SK-N-SH (cell line): Measurements from ENCODE around the gene HILPDA. TPM values are rescaled to one million over a fixed set of nuclear protein-coding genes. Genes with fewer than 3 reads are reported as not detected.
"Not testable (repeated sequence)": the region's sequence is repeated elsewhere in the genome, so short reads cannot be mapped to it uniquely, and the experiment has no call there.

Experiments used
- CTCF ChIA-PET: fragments of 300-600, 350-600 bp; formaldehyde crosslinking; extraction: SDS; loops from one replicate; lab custom pipeline; 2021; lab: Yijun Ruan, JAX
- POLR2A ChIA-PET: fragments of 350-600 bp; sonication (Branson Sonifier 250); formaldehyde crosslinking; extraction: SDS; loops from one replicate; lab custom pipeline; 2020; ENCODE audit warnings: antibody characterized with exemption, inconsistent platforms; lab: Yijun Ruan, JAX
- DNase-seq: peaks from one replicate; pipeline ENCODE4 v3.0.0; 2012
- H2AFZ ChIP-seq: fragments of 200-600 bp; sonication (generic); 2 replicates; pipeline ENCODE4 v1.8.1; 2016; ENCODE audit warnings: antibody characterized with exemption, mild to moderate bottlenecking, low read depth
- H3F3A ChIP-seq: fragments of 200-600 bp; sonication (generic); replicated peaks from 2 replicates; pipeline ENCODE3; 2016; ENCODE audit warnings: antibody characterized with exemption, mild to moderate bottlenecking; ENCODE audit not compliant: insufficient read depth
- H3K27ac ChIP-seq, 2 experiments: fragments of 200-500 bp in 1 of 2; fragments of 200-600 bp in 1 of 2; sonication (Bioruptor generic) in 1 of 2; sonication (generic), shearing (Covaris generic) in 1 of 2; 2 replicates each; pipeline versions ENCODE4 v1.5.1 to v1.6.1; 2014 to 2016; ENCODE audit warnings: low read depth in 2 of 2, inconsistent platforms in 1 of 2, low read length in 1 of 2, mild to moderate bottlenecking in 1 of 2, mixed read lengths in 1 of 2
- H3K27me3 ChIP-seq: fragments of 200-600 bp; sonication (generic), shearing (Covaris generic); 2 replicates; pipeline ENCODE4 v1.6.1; 2016; ENCODE audit warnings: mixed run types; ENCODE audit not compliant: insufficient read depth
- H3K36me3 ChIP-seq, 2 experiments: fragments of 200-500 bp in 1 of 2; fragments of 200-600 bp in 1 of 2; sonication (Bioruptor generic) in 1 of 2; sonication (generic) in 1 of 2; replicated peaks in 1 of 2; 2 replicates each; pipeline versions ENCODE3 to v1.5.1; 2014 to 2016; ENCODE audit warnings: low read length in 1 of 2, mild to moderate bottlenecking in 1 of 2; ENCODE audit not compliant: insufficient read depth in 2 of 2, control insufficient read depth in 1 of 2
- H3K4me1 ChIP-seq, 2 experiments: fragments of 200-500 bp in 1 of 2; fragments of 200-600 bp in 1 of 2; sonication (Bioruptor generic) in 1 of 2; sonication (generic), shearing (Covaris generic) in 1 of 2; 2 replicates each; pipeline versions ENCODE4 v1.5.1 to v1.6.1; 2014 to 2016; ENCODE audit warnings: low read depth in 1 of 2, low read length in 1 of 2, mixed run types in 1 of 2; ENCODE audit not compliant: insufficient read depth in 2 of 2, control insufficient read depth in 1 of 2
- H3K4me2 ChIP-seq: fragments of 200-600 bp; sonication (generic), shearing (Covaris generic); 2 replicates; pipeline ENCODE4 v1.6.1; 2017; ENCODE audit warnings: mixed run types
- H3K4me3 ChIP-seq, 2 experiments: fragments of 200-500 bp in 1 of 2; fragments of 200-600 bp in 1 of 2; sonication (Bioruptor generic) in 1 of 2; sonication (generic), shearing (Covaris generic) in 1 of 2; 2 replicates each; pipeline versions ENCODE4 v1.5.1 to v1.8.1; 2014 to 2016; ENCODE audit warnings: low read depth in 2 of 2, inconsistent platforms in 1 of 2, low read length in 1 of 2, mild to moderate bottlenecking in 1 of 2, mixed read lengths in 1 of 2, moderate library complexity in 1 of 2
- H3K79me2 ChIP-seq: fragments of 200-600 bp; sonication (generic); 2 replicates; pipeline ENCODE4 v1.8.1; 2017; ENCODE audit warnings: mild to moderate bottlenecking; ENCODE audit not compliant: insufficient read depth
- H3K9ac ChIP-seq: fragments of 200-600 bp; sonication (generic); 2 replicates; pipeline ENCODE4 v1.6.1; 2017; ENCODE audit warnings: mixed run types
- H3K9me2 ChIP-seq: fragments of 200-600 bp; sonication (generic); 2 replicates; pipeline ENCODE4 v1.6.1; 2017; ENCODE audit warnings: mixed run types
- H3K9me3 ChIP-seq: fragments of 200-600 bp; sonication (generic); 2 replicates; pipeline ENCODE4 v1.6.1; 2017; ENCODE audit warnings: mixed run types, mild to moderate bottlenecking, moderate library complexity
- H4K20me1 ChIP-seq: fragments of 200-600 bp; sonication (generic); 2 replicates; pipeline ENCODE4 v1.6.1; 2017; ENCODE audit warnings: mild to moderate bottlenecking, mixed run types; ENCODE audit not compliant: insufficient read depth
- EP300 ChIP-seq, 2 experiments: IDR thresholded peaks; 2 replicates each; pipeline versions ENCODE4 v1.4.0 to v1.6.1; 2012; ENCODE audit warnings: borderline replicate concordance in 1 of 2, low read depth in 1 of 2, low read length in 1 of 2
- FOXJ3 ChIP-seq: sonication (generic); formaldehyde crosslinking; IDR thresholded peaks from 2 replicates; pipeline ENCODE4 v1.5.1; 2020; ENCODE audit warnings: mild to moderate bottlenecking, missing genetic modification reagents
- GABPA ChIP-seq: IDR thresholded peaks from 2 replicates; pipeline ENCODE4 v1.4.0; 2012; ENCODE audit warnings: low read depth, mild to moderate bottlenecking
- GATA2 ChIP-seq: sonication (generic); formaldehyde crosslinking; IDR thresholded peaks from 2 replicates; pipeline ENCODE4 v1.5.0; 2020; ENCODE audit warnings: mild to moderate bottlenecking, missing genetic modification reagents
- IRF3 ChIP-seq: fragments of 150-350 bp; IDR thresholded peaks from 2 replicates; pipeline ENCODE4 v1.6.1; 2016; ENCODE audit warnings: mild to moderate bottlenecking, low read depth, low read length
- JUND ChIP-seq: IDR thresholded peaks from 2 replicates; pipeline ENCODE4 v1.4.0; 2012
- NFIC ChIP-seq: IDR thresholded peaks from 2 replicates; pipeline ENCODE4 v1.4.0; 2012; ENCODE audit warnings: borderline replicate concordance
- RFX5 ChIP-seq: IDR thresholded peaks from 2 replicates; pipeline ENCODE4 v1.6.1; 2012; ENCODE audit warnings: mild to moderate bottlenecking, improper control_type of control experiment, low read length
- SMC3 ChIP-seq: IDR thresholded peaks from 2 replicates; pipeline ENCODE4 v1.6.1; 2012; ENCODE audit warnings: low read depth, low read length, improper control_type of control experiment
- TCF12 ChIP-seq: IDR thresholded peaks from 2 replicates; pipeline ENCODE4 v1.4.0; 2012
- WGBS: methylation state at CpG from one replicate; pipeline ENCODE4 v1.1.6; 2017; ENCODE audit warnings: low lambda C conversion rate; 5-methylcytosine and 5-hydroxymethylcytosine counted together
- polyA plus RNA-seq, 3 experiments: library from polyadenylated mRNA; depleted of rRNA; stranded (reverse); fragments of >200 nt; gene quantifications; 2 replicates each; pipeline ENCODE4 v1.2.3, GENCODE V29; 2012
- TF ChIP-seq, protein P1 (sequence below): IDR thresholded peaks from 2 replicates; pipeline ENCODE4 v1.6.1; 2012; ENCODE audit warnings: mild to moderate bottlenecking, low read depth, low read length, moderate library complexity
- TF ChIP-seq, protein P2 (sequence below): fragments of 150-350 bp; IDR thresholded peaks from 2 replicates; pipeline ENCODE4 v1.6.1; 2017; ENCODE audit warnings: antibody characterized with exemption, low read length, low read depth, borderline replicate concordance

HILPDA gene
- polyA plus RNA-seq, 1 of the 3 experiments (the other 2 are of a cell fraction), result 24.0 TPM

DNA sequence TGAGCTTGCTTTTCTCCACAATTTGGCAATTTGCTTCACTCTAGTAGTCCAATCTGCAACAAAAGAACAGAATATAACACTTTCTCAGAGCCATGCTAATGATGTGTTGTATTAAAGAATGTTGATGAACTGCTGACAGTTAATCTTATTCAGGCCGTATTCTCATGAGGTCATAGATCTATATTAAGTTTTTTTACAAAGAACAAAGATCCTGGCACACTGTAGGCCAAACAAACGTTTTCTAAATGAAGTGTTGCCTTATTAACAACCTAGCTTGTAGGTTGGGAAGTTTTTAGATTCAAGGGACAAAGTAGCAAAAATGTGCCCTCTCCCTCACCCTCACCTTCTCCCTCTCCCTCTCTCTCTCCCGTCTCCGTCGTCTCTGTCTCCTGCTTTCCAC is 6.8 kb downstream of the HILPDA start:
- 82% methylated on average over 5 of the region's 5 CpGs for WGBS
- POLR2A ChIA-PET, result no interaction called here
- DNase-seq, result no peak
- CTCF ChIA-PET, result interaction anchor here (1.0 to 4.5 kb wide), 7 partner anchors 27 to 418 kb away, joined by 4 to 418 read pairs (median 26); partner anchors contain the start of gene ATP6V1F
- TF ChIP-seq GATA2 (CRISPR knock-in tag) (no peak), IRF3 (no peak), EP300 (IDR thresholded peaks at IDR 0.05; ENCODE audit: borderline replicate concordance in 1 of 2, low read depth in 1 of 2, low read length in 1 of 2) (no peak), SMC3 (no peak), NFIC (no peak), JUND (no peak), GABPA (no peak), TCF12 (no peak), RFX5 (no peak), FOXJ3 (CRISPR knock-in tag) (no peak)
- TF ChIP-seq, protein P1, sequence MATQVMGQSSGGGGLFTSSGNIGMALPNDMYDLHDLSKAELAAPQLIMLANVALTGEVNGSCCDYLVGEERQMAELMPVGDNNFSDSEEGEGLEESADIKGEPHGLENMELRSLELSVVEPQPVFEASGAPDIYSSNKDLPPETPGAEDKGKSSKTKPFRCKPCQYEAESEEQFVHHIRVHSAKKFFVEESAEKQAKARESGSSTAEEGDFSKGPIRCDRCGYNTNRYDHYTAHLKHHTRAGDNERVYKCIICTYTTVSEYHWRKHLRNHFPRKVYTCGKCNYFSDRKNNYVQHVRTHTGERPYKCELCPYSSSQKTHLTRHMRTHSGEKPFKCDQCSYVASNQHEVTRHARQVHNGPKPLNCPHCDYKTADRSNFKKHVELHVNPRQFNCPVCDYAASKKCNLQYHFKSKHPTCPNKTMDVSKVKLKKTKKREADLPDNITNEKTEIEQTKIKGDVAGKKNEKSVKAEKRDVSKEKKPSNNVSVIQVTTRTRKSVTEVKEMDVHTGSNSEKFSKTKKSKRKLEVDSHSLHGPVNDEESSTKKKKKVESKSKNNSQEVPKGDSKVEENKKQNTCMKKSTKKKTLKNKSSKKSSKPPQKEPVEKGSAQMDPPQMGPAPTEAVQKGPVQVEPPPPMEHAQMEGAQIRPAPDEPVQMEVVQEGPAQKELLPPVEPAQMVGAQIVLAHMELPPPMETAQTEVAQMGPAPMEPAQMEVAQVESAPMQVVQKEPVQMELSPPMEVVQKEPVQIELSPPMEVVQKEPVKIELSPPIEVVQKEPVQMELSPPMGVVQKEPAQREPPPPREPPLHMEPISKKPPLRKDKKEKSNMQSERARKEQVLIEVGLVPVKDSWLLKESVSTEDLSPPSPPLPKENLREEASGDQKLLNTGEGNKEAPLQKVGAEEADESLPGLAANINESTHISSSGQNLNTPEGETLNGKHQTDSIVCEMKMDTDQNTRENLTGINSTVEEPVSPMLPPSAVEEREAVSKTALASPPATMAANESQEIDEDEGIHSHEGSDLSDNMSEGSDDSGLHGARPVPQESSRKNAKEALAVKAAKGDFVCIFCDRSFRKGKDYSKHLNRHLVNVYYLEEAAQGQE, result no peak
- TF ChIP-seq, protein P2, sequence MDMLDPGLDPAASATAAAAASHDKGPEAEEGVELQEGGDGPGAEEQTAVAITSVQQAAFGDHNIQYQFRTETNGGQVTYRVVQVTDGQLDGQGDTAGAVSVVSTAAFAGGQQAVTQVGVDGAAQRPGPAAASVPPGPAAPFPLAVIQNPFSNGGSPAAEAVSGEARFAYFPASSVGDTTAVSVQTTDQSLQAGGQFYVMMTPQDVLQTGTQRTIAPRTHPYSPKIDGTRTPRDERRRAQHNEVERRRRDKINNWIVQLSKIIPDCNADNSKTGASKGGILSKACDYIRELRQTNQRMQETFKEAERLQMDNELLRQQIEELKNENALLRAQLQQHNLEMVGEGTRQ, result no peak
- Histone ChIP-seq H3K4me2 (no peak overlapping the region), H3K79me2 (peaks cover 53% of the 10 kb centered on the region), H3K36me3 (peaks cover 11 to 16% of the 10 kb centered on the region in 2 experiments), H3F3A (peaks cover 35% of the 10 kb centered on the region), H3K4me1 (peaks cover 12 to 13% of the 10 kb centered on the region in 2 experiments; a peak in 3 of 4 replicates), H3K9me2 (no peaks in the 10 kb centered on the region), H3K9me3 (no peaks in the 10 kb centered on the region), H3K9ac (no peak overlapping the region), H4K20me1 (peaks cover 16% of the 10 kb centered on the region), H3K27me3 (no peaks in the 10 kb centered on the region), H3K4me3 (no peak overlapping the region), H3K27ac (no peak overlapping the region), H2AFZ (no peak overlapping the region)

GRCh38 chr7:128463345-128463744 is 7.7 kb downstream of the HILPDA start:
- H3K9me3 ChIP-seq, DNase-seq, H3K9ac ChIP-seq, H2AFZ ChIP-seq, H3K27ac ChIP-seq, H3K4me3 ChIP-seq, H3K4me2 ChIP-seq, POLR2A ChIA-PET, H3K9me2 ChIP-seq, H3K27me3 ChIP-seq, H3K4me1 ChIP-seq: not testable (repeated sequence)
- Histone ChIP-seq H4K20me1 (peaks cover 16% of the 10 kb centered on the region), H3K79me2 (peaks cover 44% of the 10 kb centered on the region), H3K36me3 (peaks cover 7 to 13% of the 10 kb centered on the region in 2 experiments), H3F3A (peaks cover 32% of the 10 kb centered on the region)
- CTCF ChIA-PET, result interaction anchor here (4.5 kb wide), 1 partner anchor 37 kb away, joined by 418 read pairs; no protein-coding TSS in a partner anchor
- 99% methylated on average over 22 of the region's 30 CpGs for WGBS

GRCh38 chr7:128463933-128464332 is 8.3 kb downstream of the HILPDA start:
- H3K4me2 ChIP-seq, POLR2A ChIA-PET, H3K36me3 ChIP-seq, H3K27me3 ChIP-seq, H3K27ac ChIP-seq, H3K9ac ChIP-seq, CTCF ChIA-PET, DNase-seq, H3K4me3 ChIP-seq, H3K9me3 ChIP-seq, H3K4me1 ChIP-seq, H2AFZ ChIP-seq, H3K9me2 ChIP-seq: not testable (repeated sequence)
- H4K20me1 ChIP-seq, result peaks cover 15% of the 10 kb centered on the region
- 95% methylated on average over 6 of the region's 8 CpGs for WGBS
- H3K79me2 ChIP-seq, result peaks cover 38% of the 10 kb centered on the region
- peaks cover 27% of the 10 kb centered on the region for H3F3A ChIP-seq

GRCh38 chr7:128466871-128467270 is 11.2 kb downstream of the HILPDA start:
- DNase-seq, H3K9ac ChIP-seq, H3K9me2 ChIP-seq, H3K4me3 ChIP-seq, POLR2A ChIA-PET, H3K4me1 ChIP-seq, H3K27ac ChIP-seq, H2AFZ ChIP-seq, H3K36me3 ChIP-seq, H3K27me3 ChIP-seq, H3K4me2 ChIP-seq, H3K9me3 ChIP-seq, H4K20me1 ChIP-seq: not testable (repeated sequence)
- peaks cover 11% of the 10 kb centered on the region for H3F3A ChIP-seq
- CTCF ChIA-PET, result interaction anchor here (1.2 to 3.1 kb wide), 3 partner anchors 40 to 417 kb away, joined by 3 to 20 read pairs (median 4); no protein-coding TSS in a partner anchor
- H3K79me2 ChIP-seq, result peaks cover 12% of the 10 kb centered on the region; the same call in 1 of the 2 replicates
